HL-60 (cell line): ENCODE data around the gene P2RX5.

Experiments used
- CTCF ChIP-seq: IDR thresholded peaks from one replicate; pipeline ENCODE4 v1.5.1; 2011; ENCODE audit warnings: low read length, control low read depth, inconsistent platforms; ENCODE audit not compliant: insufficient read depth
- GABPA ChIP-seq: IDR thresholded peaks from 2 replicates; pipeline ENCODE4 v1.6.1; 2012; ENCODE audit warnings: low read depth
- POLR2AphosphoS5 ChIP-seq: IDR thresholded peaks from 2 replicates; pipeline ENCODE4 v1.6.1; 2012; ENCODE audit warnings: low read depth
- SPI1 ChIP-seq: IDR thresholded peaks from 2 replicates; pipeline ENCODE4 v1.6.1; 2012; ENCODE audit warnings: low read depth, mild to moderate bottlenecking, borderline replicate concordance
- TF ChIP-seq, protein P1 (sequence below): IDR thresholded peaks from 2 replicates; pipeline ENCODE4 v1.6.1; 2012; ENCODE audit warnings: low read depth; ENCODE audit not compliant: insufficient replicate concordance

GRCh38 chr17:3668279-3669084 is 27.5 kb downstream of the P2RX5 start, which contains the start of the genes EMC6 and TAX1BP3:
- TF ChIP-seq CTCF, result no peak
- TF ChIP-seq POLR2AphosphoS5, result peak; percentile 32; the same call in 1 of the 2 replicates
- TF ChIP-seq, protein P1, sequence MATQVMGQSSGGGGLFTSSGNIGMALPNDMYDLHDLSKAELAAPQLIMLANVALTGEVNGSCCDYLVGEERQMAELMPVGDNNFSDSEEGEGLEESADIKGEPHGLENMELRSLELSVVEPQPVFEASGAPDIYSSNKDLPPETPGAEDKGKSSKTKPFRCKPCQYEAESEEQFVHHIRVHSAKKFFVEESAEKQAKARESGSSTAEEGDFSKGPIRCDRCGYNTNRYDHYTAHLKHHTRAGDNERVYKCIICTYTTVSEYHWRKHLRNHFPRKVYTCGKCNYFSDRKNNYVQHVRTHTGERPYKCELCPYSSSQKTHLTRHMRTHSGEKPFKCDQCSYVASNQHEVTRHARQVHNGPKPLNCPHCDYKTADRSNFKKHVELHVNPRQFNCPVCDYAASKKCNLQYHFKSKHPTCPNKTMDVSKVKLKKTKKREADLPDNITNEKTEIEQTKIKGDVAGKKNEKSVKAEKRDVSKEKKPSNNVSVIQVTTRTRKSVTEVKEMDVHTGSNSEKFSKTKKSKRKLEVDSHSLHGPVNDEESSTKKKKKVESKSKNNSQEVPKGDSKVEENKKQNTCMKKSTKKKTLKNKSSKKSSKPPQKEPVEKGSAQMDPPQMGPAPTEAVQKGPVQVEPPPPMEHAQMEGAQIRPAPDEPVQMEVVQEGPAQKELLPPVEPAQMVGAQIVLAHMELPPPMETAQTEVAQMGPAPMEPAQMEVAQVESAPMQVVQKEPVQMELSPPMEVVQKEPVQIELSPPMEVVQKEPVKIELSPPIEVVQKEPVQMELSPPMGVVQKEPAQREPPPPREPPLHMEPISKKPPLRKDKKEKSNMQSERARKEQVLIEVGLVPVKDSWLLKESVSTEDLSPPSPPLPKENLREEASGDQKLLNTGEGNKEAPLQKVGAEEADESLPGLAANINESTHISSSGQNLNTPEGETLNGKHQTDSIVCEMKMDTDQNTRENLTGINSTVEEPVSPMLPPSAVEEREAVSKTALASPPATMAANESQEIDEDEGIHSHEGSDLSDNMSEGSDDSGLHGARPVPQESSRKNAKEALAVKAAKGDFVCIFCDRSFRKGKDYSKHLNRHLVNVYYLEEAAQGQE, result peak; percentile 40
- no peak for TF ChIP-seq GABPA
- no peak for TF ChIP-seq SPI1
